ENCODE data around the gene LHX4. TPM values are rescaled to one million over a fixed set of nuclear protein-coding genes. Genes with fewer than 3 reads are reported as not detected.

Gene LHX4
- total and polyA plus RNA-seq, 2 of the 13 experiments (the other 11 are each of a cell fraction or from before 2014, with no cell fraction given) = 0.03 to 0.07 TPM

DNA sequence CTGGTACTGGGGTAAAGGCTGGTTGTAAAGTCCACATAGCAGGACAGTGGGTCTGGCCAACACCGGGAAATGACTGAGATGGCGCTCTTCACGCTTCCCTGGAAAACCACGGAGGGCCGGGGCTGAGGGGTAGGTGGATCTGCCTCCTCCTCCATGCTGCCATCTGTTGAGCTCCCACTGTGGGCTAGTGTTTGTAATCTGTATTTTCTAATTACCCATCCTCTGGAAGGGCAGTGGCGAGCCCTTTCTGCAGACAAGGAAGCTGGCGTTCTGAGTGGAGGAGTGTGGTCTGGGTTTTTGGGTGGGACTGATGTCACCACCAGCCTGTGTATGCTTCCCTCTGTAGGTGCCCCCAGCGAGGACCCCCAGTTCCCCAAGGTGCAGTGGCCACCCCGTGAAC, 34.1 kb upstream of the LHX4 start:
- H3K36me3 ChIP-seq (replicated peaks in 1 of 2; ENCODE audit: control insufficient read depth in 1 of 2, insufficient read depth in 2 of 2, low read length in 2 of 2) = no peaks in the 10 kb centered on the region
- TF ChIP-seq, protein P1, sequence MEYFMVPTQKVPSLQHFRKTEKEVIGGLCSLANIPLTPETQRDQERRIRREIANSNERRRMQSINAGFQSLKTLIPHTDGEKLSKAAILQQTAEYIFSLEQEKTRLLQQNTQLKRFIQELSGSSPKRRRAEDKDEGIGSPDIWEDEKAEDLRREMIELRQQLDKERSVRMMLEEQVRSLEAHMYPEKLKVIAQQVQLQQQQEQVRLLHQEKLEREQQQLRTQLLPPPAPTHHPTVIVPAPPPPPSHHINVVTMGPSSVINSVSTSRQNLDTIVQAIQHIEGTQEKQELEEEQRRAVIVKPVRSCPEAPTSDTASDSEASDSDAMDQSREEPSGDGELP (IDR thresholded peaks at IDR 0.05; ENCODE audit: borderline replicate concordance, low read depth) = no peak
- no peak for TF ChIP-seq RNF2 (conservative IDR thresholded peaks at IDR 0.05; ENCODE audit: low read depth)
- no peak for TF ChIP-seq MAZ (IDR thresholded peaks at IDR 0.05; ENCODE audit: borderline replicate concordance, low read depth, low read length)
- TF ChIP-seq MAZ (CRISPR knock-in tag; IDR thresholded peaks at IDR 0.05; ENCODE audit: low read depth) = no peak
- no peak for TF ChIP-seq NBN (conservative IDR thresholded peaks at IDR 0.05)
- TF ChIP-seq, protein P2, sequence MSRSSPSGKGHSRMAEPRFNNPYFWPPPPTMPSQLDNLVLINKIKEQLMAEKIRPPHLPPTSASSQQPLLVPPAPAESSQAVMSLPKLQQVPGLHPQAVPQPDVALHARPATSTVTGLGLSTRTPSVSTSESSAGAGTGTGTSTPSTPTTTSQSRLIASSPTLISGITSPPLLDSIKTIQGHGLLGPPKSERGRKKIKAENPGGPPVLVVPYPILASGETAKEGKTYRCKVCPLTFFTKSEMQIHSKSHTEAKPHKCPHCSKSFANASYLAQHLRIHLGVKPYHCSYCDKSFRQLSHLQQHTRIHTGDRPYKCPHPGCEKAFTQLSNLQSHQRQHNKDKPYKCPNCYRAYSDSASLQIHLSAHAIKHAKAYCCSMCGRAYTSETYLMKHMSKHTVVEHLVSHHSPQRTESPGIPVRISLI (CRISPR knock-in tag; IDR thresholded peaks at IDR 0.05; ENCODE audit: borderline replicate concordance) = no peak
- TF ChIP-seq KLF15 (CRISPR knock-in tag; IDR thresholded peaks at IDR 0.05; ENCODE audit: borderline replicate concordance) = no peak
- no peak for TF ChIP-seq YY1 (IDR thresholded peaks at IDR 0.05; ENCODE audit: insufficient read depth, insufficient replicate concordance, low read depth, low read length)
- TF ChIP-seq, protein P3, sequence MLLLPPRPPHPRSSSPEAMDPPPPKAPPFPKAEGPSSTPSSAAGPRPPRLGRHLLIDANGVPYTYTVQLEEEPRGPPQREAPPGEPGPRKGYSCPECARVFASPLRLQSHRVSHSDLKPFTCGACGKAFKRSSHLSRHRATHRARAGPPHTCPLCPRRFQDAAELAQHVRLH (CRISPR knock-in tag; IDR thresholded peaks at IDR 0.05; ENCODE audit: borderline replicate concordance, low read depth) = no peak
- no peak for TF ChIP-seq U2AF1 (optimal IDR thresholded peaks at IDR 0.05; ENCODE audit: low read depth, low read length)
- TF ChIP-seq HMGA1 (CRISPR knock-in tag; conservative IDR thresholded peaks at IDR 0.05) = no peak
- TF ChIP-seq ZMAT3 (CRISPR knock-in tag; conservative IDR thresholded peaks at IDR 0.05) = no peak
- TF ChIP-seq HCFC1 (IDR thresholded peaks at IDR 0.05; ENCODE audit: low read depth, low read length) = no peak
- no peak for TF ChIP-seq SOX6 (IDR thresholded peaks at IDR 0.05)
- TF ChIP-seq SOX6 (CRISPR knock-in tag; IDR thresholded peaks at IDR 0.05) = no peak
- TF ChIP-seq, protein P4, sequence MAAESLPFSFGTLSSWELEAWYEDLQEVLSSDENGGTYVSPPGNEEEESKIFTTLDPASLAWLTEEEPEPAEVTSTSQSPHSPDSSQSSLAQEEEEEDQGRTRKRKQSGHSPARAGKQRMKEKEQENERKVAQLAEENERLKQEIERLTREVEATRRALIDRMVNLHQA (CRISPR knock-in tag; IDR thresholded peaks at IDR 0.05) = no peak
- TF ChIP-seq, protein P5, sequence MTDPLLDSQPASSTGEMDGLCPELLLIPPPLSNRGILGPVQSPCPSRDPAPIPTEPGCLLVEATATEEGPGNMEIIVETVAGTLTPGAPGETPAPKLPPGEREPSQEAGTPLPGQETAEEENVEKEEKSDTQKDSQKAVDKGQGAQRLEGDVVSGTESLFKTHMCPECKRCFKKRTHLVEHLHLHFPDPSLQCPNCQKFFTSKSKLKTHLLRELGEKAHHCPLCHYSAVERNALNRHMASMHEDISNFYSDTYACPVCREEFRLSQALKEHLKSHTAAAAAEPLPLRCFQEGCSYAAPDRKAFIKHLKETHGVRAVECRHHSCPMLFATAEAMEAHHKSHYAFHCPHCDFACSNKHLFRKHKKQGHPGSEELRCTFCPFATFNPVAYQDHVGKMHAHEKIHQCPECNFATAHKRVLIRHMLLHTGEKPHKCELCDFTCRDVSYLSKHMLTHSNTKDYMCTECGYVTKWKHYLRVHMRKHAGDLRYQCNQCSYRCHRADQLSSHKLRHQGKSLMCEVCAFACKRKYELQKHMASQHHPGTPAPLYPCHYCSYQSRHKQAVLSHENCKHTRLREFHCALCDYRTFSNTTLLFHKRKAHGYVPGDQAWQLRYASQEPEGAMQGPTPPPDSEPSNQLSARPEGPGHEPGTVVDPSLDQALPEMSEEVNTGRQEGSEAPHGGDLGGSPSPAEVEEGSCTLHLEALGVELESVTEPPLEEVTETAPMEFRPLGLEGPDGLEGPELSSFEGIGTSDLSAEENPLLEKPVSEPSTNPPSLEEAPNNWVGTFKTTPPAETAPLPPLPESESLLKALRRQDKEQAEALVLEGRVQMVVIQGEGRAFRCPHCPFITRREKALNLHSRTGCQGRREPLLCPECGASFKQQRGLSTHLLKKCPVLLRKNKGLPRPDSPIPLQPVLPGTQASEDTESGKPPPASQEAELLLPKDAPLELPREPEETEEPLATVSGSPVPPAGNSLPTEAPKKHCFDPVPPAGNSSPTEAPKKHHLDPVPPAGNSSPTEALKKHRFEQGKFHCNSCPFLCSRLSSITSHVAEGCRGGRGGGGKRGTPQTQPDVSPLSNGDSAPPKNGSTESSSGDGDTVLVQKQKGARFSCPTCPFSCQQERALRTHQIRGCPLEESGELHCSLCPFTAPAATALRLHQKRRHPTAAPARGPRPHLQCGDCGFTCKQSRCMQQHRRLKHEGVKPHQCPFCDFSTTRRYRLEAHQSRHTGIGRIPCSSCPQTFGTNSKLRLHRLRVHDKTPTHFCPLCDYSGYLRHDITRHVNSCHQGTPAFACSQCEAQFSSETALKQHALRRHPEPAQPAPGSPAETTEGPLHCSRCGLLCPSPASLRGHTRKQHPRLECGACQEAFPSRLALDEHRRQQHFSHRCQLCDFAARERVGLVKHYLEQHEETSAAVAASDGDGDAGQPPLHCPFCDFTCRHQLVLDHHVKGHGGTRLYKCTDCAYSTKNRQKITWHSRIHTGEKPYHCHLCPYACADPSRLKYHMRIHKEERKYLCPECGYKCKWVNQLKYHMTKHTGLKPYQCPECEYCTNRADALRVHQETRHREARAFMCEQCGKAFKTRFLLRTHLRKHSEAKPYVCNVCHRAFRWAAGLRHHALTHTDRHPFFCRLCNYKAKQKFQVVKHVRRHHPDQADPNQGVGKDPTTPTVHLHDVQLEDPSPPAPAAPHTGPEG (CRISPR knock-in tag; IDR thresholded peaks at IDR 0.05) = no peak
- no peak for TF ChIP-seq ZNF674 (CRISPR knock-in tag; IDR thresholded peaks at IDR 0.05; ENCODE audit: low read depth)
- ATAC-seq (no peak), DNase-seq (ENCODE audit: low spot score) (no peak), FAIRE-seq (no peak)
- no peaks in the 10 kb centered on the region; a peak in 1 of 5 replicates for H3K27me3 ChIP-seq (ENCODE audit: control insufficient read depth in 1 of 2, insufficient read depth in 2 of 2, low read length in 2 of 2)
- no TSS peak for BruUV-seq (replicated peaks)
- ChIA-PET CTCF (ENCODE audit: low intra/inter-chr PET ratio, low total read pairs) (no interaction called here), POLR2A (no interaction called here)
- 94% methylated on average over 3 of the region's 9 CpGs for WGBS (ENCODE audit: low lambda C conversion rate)
- no peak overlapping the region for H3K27ac ChIP-seq (ENCODE audit: extremely low read length, insufficient read depth, low read length)
- H3K4me2 ChIP-seq (ENCODE audit: low read depth, low read length) = no peak overlapping the region
- peaks cover 9% of the 10 kb centered on the region; the same call in 1 of the 2 replicates for H3K4me1 ChIP-seq (ENCODE audit: insufficient read depth, low read length)
- no peak overlapping the region for H3K9ac ChIP-seq (ENCODE audit: insufficient read depth, low read depth, low read length)
- in situ Hi-C loops (cut with HindIII; ENCODE audit: extremely low pct_ligation_motif_present, low pct_unique_long_range_greater_than_20kb) = no loop called here
- no peak overlapping the region for H2AFZ ChIP-seq (ENCODE audit: low read length)
- intact Hi-C loops (cut with micrococcal nuclease; ENCODE audit: unreplicated experiment) = no loop called here
- no peaks in the 10 kb centered on the region for H4K20me1 ChIP-seq (ENCODE audit: insufficient read depth, low read length)
- H3K9me3 ChIP-seq (ENCODE audit: low read length) = no peaks in the 10 kb centered on the region
- no peaks in the 10 kb centered on the region for H3K79me2 ChIP-seq (ENCODE audit: insufficient read depth, low read length)
- H3K4me3 ChIP-seq (replicated peaks in 1 of 3; ENCODE audit: insufficient read depth in 1 of 3, low read depth in 2 of 3, low read length in 3 of 3) = no peak overlapping the region
